DOHH2 (cell line): ENCODE measurements around the gene CNNM4.

ENCODE experiments used
- H3F3A ChIP-seq: fragments of 200-600 bp; sonication (generic), shearing (Covaris generic); 2 replicates; pipeline ENCODE4 v1.6.0; 2016; ENCODE audit warnings: antibody characterized with exemption, mild to moderate bottlenecking; ENCODE audit not compliant: control insufficient read depth, insufficient read depth
- H3K27ac ChIP-seq: fragments of 200-600 bp; sonication (generic); 2 replicates; pipeline ENCODE4 v1.5.1; 2014; ENCODE audit warnings: low read depth, mild to moderate bottlenecking, low read length, moderate library complexity
- H3K27me3 ChIP-seq: fragments of 200-600 bp; sonication (generic); 2 replicates; pipeline ENCODE4 v1.6.1; 2014; ENCODE audit warnings: mild to moderate bottlenecking, low read length, mixed read lengths; ENCODE audit not compliant: control insufficient read depth
- H3K36me3 ChIP-seq: fragments of 200-600 bp; sonication (generic); 2 replicates; pipeline ENCODE4 v1.6.1; 2014; ENCODE audit warnings: mild to moderate bottlenecking, low read length, moderate library complexity, mixed read lengths; ENCODE audit not compliant: control insufficient read depth
- H3K4me1 ChIP-seq: fragments of 200-600 bp; sonication (generic); 2 replicates; pipeline ENCODE4 v1.6.1; 2014; ENCODE audit warnings: mild to moderate bottlenecking, low read length, mixed read lengths; ENCODE audit not compliant: control insufficient read depth
- H3K4me2 ChIP-seq: fragments of 200-600 bp; sonication (generic); 2 replicates; pipeline ENCODE4 v1.6.0; 2014; ENCODE audit warnings: mild to moderate bottlenecking, low read length, moderate library complexity
- H3K4me3 ChIP-seq: fragments of 200-600 bp; sonication (generic); 2 replicates; pipeline ENCODE4 v1.5.1; 2014; ENCODE audit warnings: mild to moderate bottlenecking, low read length, mixed read lengths
- H3K79me2 ChIP-seq: fragments of 200-600 bp; sonication (generic); 2 replicates; pipeline ENCODE4 v1.6.1; 2014; ENCODE audit warnings: mild to moderate bottlenecking, low read length, mixed read lengths; ENCODE audit not compliant: control insufficient read depth
- H3K9me2 ChIP-seq: fragments of 200-600 bp; sonication (generic); replicated peaks from 2 replicates; pipeline ENCODE4 v1.6.1; 2014; ENCODE audit warnings: mild to moderate bottlenecking, low read length, mixed read lengths; ENCODE audit not compliant: control insufficient read depth
- H3K9me3 ChIP-seq: fragments of 200-600 bp; sonication (generic); 2 replicates; pipeline ENCODE4 v1.6.1; 2014; ENCODE audit warnings: antibody characterized with exemption, low read length, mixed read lengths; ENCODE audit not compliant: control insufficient read depth, insufficient read depth
- H4K20me1 ChIP-seq: fragments of 200-600 bp; sonication (generic); 2 replicates; pipeline ENCODE4 v1.6.0; 2014; ENCODE audit warnings: low read depth, mild to moderate bottlenecking, antibody characterized with exemption, low read length, moderate library complexity; ENCODE audit not compliant: control insufficient read depth, insufficient read depth
- EZH2phosphoT487 ChIP-seq: fragments of 200-600 bp; sonication (generic); IDR thresholded peaks from 2 replicates; pipeline ENCODE4 v1.6.1; 2017; ENCODE audit warnings: borderline replicate concordance, mild to moderate bottlenecking, antibody characterized with exemption, low read length, moderate library complexity, mixed read lengths
- TF ChIP-seq, protein P1 (sequence below): fragments of 200-600 bp; sonication (generic); IDR thresholded peaks from one replicate; pipeline ENCODE4 v1.5.1; 2014; ENCODE audit warnings: antibody characterized with exemption, mild to moderate bottlenecking, low read depth, low read length; ENCODE audit not compliant: poor library complexity, severe bottlenecking

Gene CNNM4

DNA sequence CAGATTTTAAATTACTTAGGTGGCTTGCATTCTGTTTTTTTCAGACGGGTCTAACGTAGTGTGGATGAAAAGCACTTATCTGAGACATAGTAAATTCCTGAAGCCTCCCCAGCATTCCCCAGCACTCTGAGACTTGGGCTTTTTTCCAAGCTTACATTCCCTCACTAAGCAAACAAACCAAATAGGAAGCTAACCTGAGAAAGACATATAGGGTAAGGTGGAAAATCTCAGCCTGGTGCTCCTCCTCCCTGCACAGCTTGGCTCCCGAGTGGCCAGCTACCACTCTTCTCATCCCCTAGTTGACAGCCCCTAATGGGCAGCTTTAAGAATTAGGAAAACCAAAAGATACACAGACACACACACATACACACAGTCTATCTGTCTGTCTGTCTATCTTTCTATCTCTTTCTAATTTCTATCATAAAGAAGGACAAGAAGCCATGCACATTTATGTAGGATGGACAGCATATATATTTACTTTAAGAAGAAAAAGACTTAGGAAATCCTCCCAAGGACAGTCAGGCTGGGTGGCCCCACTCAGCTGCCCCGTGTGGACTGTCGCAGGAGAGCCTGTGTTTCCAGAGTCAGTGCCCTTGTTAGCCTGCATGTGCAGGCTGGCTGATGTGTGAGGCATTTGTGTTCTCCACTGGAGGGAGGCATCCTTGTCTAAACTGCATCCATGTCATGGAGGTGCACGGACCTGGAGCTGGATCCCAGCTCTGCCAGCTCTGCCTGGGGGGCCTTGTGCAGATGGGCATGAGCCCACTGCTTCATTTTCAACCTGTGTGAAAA lies 63.6 kb downstream of the CNNM4 start:
- H4K20me1 ChIP-seq = peaks cover 14% of the 10 kb centered on the region; the same call in 1 of the 2 replicates
- H3K9me2 ChIP-seq = no peaks in the 10 kb centered on the region
- no peaks in the 10 kb centered on the region for H3K27me3 ChIP-seq
- TF ChIP-seq, protein P1, sequence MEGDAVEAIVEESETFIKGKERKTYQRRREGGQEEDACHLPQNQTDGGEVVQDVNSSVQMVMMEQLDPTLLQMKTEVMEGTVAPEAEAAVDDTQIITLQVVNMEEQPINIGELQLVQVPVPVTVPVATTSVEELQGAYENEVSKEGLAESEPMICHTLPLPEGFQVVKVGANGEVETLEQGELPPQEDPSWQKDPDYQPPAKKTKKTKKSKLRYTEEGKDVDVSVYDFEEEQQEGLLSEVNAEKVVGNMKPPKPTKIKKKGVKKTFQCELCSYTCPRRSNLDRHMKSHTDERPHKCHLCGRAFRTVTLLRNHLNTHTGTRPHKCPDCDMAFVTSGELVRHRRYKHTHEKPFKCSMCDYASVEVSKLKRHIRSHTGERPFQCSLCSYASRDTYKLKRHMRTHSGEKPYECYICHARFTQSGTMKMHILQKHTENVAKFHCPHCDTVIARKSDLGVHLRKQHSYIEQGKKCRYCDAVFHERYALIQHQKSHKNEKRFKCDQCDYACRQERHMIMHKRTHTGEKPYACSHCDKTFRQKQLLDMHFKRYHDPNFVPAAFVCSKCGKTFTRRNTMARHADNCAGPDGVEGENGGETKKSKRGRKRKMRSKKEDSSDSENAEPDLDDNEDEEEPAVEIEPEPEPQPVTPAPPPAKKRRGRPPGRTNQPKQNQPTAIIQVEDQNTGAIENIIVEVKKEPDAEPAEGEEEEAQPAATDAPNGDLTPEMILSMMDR = no peak
- no peak for TF ChIP-seq EZH2phosphoT487
- H3K27ac ChIP-seq = no peak overlapping the region
- H3K4me2 ChIP-seq = no peak overlapping the region
- H3K4me3 ChIP-seq = no peak overlapping the region
- H3F3A ChIP-seq = no peaks in the 10 kb centered on the region
- H3K36me3 ChIP-seq = peaks cover 68% of the 10 kb centered on the region
- H3K9me3 ChIP-seq = no peaks in the 10 kb centered on the region
- peaks cover 18% of the 10 kb centered on the region for H3K4me1 ChIP-seq
- H3K79me2 ChIP-seq = peaks cover 56% of the 10 kb centered on the region

DNA sequence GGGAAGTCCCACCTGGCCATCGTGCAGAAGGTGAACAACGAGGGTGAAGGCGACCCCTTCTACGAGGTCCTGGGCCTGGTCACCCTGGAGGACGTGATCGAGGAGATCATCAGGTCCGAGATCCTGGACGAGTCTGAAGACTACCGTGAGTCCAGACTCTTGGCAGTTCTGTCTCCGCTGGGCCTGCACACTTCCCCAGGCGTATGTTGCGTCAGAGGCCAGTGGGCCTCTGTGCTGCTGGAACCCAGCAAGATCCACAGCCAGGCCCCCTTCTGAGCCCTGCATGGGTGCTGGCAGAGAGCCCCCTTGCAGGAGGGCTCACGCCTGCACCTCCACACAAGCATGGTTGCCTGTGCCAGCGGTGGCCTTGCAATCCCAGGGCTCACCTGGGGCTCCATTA lies 64.4 kb downstream of the CNNM4 start:
- Histone ChIP-seq H3K9me3 (no peaks in the 10 kb centered on the region), H3K79me2 (peaks cover 48% of the 10 kb centered on the region), H3F3A (no peaks in the 10 kb centered on the region)

DNA sequence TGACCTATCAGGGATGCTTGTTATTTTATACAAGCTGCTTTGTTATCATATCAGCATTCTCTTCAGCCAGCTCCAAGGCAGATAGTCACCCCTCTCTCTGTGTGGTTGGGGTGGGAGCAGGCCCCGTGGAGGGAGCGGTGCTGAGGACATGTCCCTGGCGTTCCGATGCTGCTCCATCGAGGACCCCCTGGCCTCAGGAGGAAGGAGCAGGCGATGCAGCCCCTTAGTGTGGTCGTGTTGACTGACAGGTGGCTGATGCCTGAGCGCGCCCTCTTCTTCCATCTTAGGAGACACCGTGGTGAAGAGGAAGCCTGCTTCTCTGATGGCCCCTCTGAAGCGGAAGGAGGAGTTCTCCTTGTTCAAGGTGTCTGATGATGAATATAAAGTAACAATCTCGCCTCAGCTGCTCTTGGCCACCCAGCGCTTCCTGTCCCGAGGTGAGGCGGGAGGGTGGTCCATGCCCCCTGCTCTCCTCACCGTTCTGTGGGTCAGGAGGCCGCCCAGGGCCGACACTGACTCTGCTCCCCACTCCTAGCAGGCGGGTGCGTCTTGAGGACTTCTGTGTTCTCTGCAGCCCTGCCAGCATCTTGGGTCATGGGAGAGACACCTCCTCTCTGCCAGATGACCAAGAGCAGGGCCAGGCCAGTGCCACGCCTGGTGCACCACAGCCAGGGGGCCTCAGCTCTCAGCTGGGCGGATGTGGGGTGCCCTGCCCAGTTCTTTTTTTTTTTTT lies 66.0 kb downstream of the CNNM4 start:
- Histone ChIP-seq H3F3A (no peaks in the 10 kb centered on the region), H3K9me3 (no peaks in the 10 kb centered on the region), H3K9me2 (no peaks in the 10 kb centered on the region), H3K79me2 (peaks cover 31% of the 10 kb centered on the region), H3K4me1 (no peaks in the 10 kb centered on the region), H3K4me3 (no peak overlapping the region), H3K36me3 (peaks cover 69% of the 10 kb centered on the region), H3K4me2 (no peak overlapping the region), H3K27me3 (no peaks in the 10 kb centered on the region), H4K20me1 (0 out of 2 replicates have a peak, but pooled peaks cover 2% of the 10 kb centered on the region), H3K27ac (no peak overlapping the region)
- TF ChIP-seq, protein P1 = no peak
- TF ChIP-seq EZH2phosphoT487 = no peak

More for the DNA sequence above, 64.4 kb downstream of the CNNM4 start:
- H3K4me2 ChIP-seq = no peak overlapping the region
- H3K4me1 ChIP-seq = peaks cover 12% of the 10 kb centered on the region
- TF ChIP-seq, protein P1 = no peak
- TF ChIP-seq EZH2phosphoT487 = no peak
- H3K27me3 ChIP-seq = no peaks in the 10 kb centered on the region
- H3K4me3 ChIP-seq = no peak overlapping the region
- H4K20me1 ChIP-seq = peaks cover 10% of the 10 kb centered on the region; the same call in 1 of the 2 replicates
- H3K27ac ChIP-seq = no peak overlapping the region
- H3K9me2 ChIP-seq = no peaks in the 10 kb centered on the region
- H3K36me3 ChIP-seq = peaks cover 68% of the 10 kb centered on the region
